ENCODE measurements around the gene CPN2. TPM values are rescaled to one million over a fixed set of nuclear protein-coding genes. Genes with fewer than 3 reads are reported as not detected.

Gene CPN2
- polyA plus RNA-seq, 1 experiment, result not detected

GRCh38 chr3:194303749-194304148 lies 47.4 kb downstream of the CPN2 start:
- no peak for TF ChIP-seq CTCF (IDR thresholded peaks at IDR 0.05; ENCODE audit: insufficient read depth, low read depth, low read length)
- H3K36me3 ChIP-seq (ENCODE audit: control insufficient read depth, insufficient read depth, low read length), result no peaks in the 10 kb centered on the region
- H3K27me3 ChIP-seq (ENCODE audit: control insufficient read depth, insufficient read depth, low read length), result peaks cover 10% of the 10 kb centered on the region
- H3K4me3 ChIP-seq (ENCODE audit: low read depth, low read length), result no peak overlapping the region
- DNase-seq (ENCODE audit: low read depth), result no peak
- CTCF ChIA-PET, result interaction anchor here (2.9 kb wide), 1 partner anchor 12 kb away, joined by 18 read pairs; no protein-coding TSS in a partner anchor
- POLR2A ChIA-PET, result no interaction called here

DNA sequence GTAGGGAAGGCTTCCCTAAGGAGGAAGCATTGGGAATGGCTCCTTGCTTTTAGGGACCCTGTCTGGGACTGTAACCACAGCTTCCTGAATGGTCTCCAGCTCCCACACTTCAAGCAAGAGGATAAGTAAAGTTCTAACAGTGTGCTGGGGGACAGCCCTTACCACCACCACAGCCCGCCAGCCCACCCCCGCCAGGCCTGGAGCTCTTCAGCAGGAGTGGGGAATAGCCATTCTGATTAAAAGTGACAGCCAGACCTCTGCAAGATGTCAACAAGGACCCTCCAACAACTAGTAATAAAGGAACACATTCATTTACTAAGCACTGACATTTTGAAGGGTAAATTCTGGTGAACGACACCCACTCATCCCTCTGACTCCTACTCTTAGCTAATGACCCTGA lies 49.4 kb downstream of the CPN2 start:
- no peak overlapping the region for H3K4me3 ChIP-seq (ENCODE audit: low read depth, low read length)

GRCh38 chr3:194300936-194301335 lies 50.2 kb downstream of the CPN2 start:
- H3K27me3 ChIP-seq (ENCODE audit: control insufficient read depth, insufficient read depth, low read length), result peaks cover 3% of the 10 kb centered on the region
- TF ChIP-seq CTCF (IDR thresholded peaks at IDR 0.05; ENCODE audit: insufficient read depth, low read depth, low read length), result no peak
- ChIA-PET CTCF (interaction anchor here (2.7 kb wide), 1 partner anchor 15 kb away, joined by 11 read pairs; no protein-coding TSS in a partner anchor), POLR2A (no interaction called here)
- no peak overlapping the region for H3K4me3 ChIP-seq (ENCODE audit: low read depth, low read length)
- no peaks in the 10 kb centered on the region for H3K36me3 ChIP-seq (ENCODE audit: control insufficient read depth, insufficient read depth, low read length)
- DNase-seq (ENCODE audit: low read depth), result no peak

More for the DNA sequence above, 49.4 kb downstream of the CPN2 start:
- TF ChIP-seq CTCF (IDR thresholded peaks at IDR 0.05; ENCODE audit: insufficient read depth, low read depth, low read length), result no peak
- ChIA-PET POLR2A (no interaction called here), CTCF (interaction anchor here (2.7 kb wide), 1 partner anchor 14 kb away, joined by 11 read pairs; no protein-coding TSS in a partner anchor)
- Histone ChIP-seq H3K36me3 (ENCODE audit: control insufficient read depth, insufficient read depth, low read length) (no peaks in the 10 kb centered on the region), H3K27me3 (ENCODE audit: control insufficient read depth, insufficient read depth, low read length) (peaks cover 8% of the 10 kb centered on the region)
- DNase-seq (ENCODE audit: low read depth), result no peak

GRCh38 chr3:194300382-194300758 lies 50.8 kb downstream of the CPN2 start:
- no peak overlapping the region for H3K4me3 ChIP-seq (ENCODE audit: low read depth, low read length)
- ChIA-PET CTCF (interaction anchor here (2.7 kb wide), 1 partner anchor 15 kb away, joined by 11 read pairs; no protein-coding TSS in a partner anchor), POLR2A (no interaction called here)
- H3K27me3 ChIP-seq (ENCODE audit: control insufficient read depth, insufficient read depth, low read length), result peaks cover 3% of the 10 kb centered on the region; the same call in 1 of the 2 replicates
- no peaks in the 10 kb centered on the region for H3K36me3 ChIP-seq (ENCODE audit: control insufficient read depth, insufficient read depth, low read length)
- 0 out of 2 replicates have a peak, but pooled peaks have one; percentile 3 for TF ChIP-seq CTCF (IDR thresholded peaks at IDR 0.05; ENCODE audit: insufficient read depth, low read depth, low read length)
- DNase-seq (ENCODE audit: low read depth), result no peak

GRCh38 chr3:194298331-194299227 lies 52.5 kb downstream of the CPN2 start:
- Histone ChIP-seq H3K36me3 (ENCODE audit: control insufficient read depth, insufficient read depth, low read length) (no peaks in the 10 kb centered on the region), H3K4me3 (ENCODE audit: low read depth, low read length) (no peak overlapping the region), H3K27me3 (ENCODE audit: control insufficient read depth, insufficient read depth, low read length) (peaks cover 3% of the 10 kb centered on the region; the same call in 1 of the 2 replicates)
- ChIA-PET POLR2A (no interaction called here), CTCF (interaction anchor here (0.6 to 2.8 kb wide), 3 partner anchors 17 to 1811 kb away, joined by 3 to 13 read pairs (median 5); no protein-coding TSS in a partner anchor)
- TF ChIP-seq CTCF (IDR thresholded peaks at IDR 0.05; ENCODE audit: insufficient read depth, low read depth, low read length), result no peak
- no peak for DNase-seq (ENCODE audit: low read depth)

Measured in BJ (cell line).